A673 (cell line): ENCODE measurements around the gene TNS3.

Source experiments
- CTCF ChIP-seq: fragments of 300-800, 200-600 bp; sonication (generic); conservative IDR thresholded peaks from 2 replicates; pipeline ENCODE4 v1.5.1; 2017; ENCODE audit warnings: low read depth, mild to moderate bottlenecking, antibody characterized with exemption, low read length, moderate library complexity, mixed read lengths
- EZH2 ChIP-seq: fragments of 200-600 bp; sonication (generic); IDR thresholded peaks from 2 replicates; pipeline ENCODE4 v1.6.1; 2017; ENCODE audit warnings: borderline replicate concordance, low read depth, mild to moderate bottlenecking, mixed read lengths, antibody characterized with exemption, low read length; ENCODE audit not compliant: poor library complexity, severe bottlenecking

- TF ChIP-seq EZH2 (no peak), CTCF (no peak)
Observed at GRCh38 chr7:47278043-47278442, 303.9 kb downstream of the TNS3 start.
